ENCODE data around the gene TEPSIN. TPM values are rescaled to one million over a fixed set of nuclear protein-coding genes. Genes with fewer than 3 reads are reported as not detected.

The TEPSIN gene
- total RNA-seq, 1 experiment from 2014 or later: 38.8 TPM

DNA sequence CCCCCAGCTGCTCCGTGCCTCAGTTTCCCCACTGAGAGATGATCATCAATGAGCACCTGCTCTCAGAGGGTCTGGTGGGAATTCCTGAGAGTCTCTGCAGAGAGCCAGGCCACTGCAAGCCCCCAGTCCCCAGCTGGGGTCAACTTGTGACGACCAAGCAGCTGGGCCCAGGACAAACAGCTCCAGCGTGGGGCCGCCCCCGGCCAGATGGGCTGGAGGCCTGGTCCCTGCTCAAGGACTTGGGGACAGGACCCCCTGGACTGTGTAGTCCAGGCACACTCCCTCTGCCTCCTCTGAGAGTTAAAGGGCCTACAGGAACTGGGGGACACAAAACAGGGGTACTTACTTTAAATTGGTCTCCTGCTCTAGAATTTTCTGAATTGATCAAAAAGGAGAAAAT, 56.3 kb downstream of the TEPSIN start:
- Histone ChIP-seq H3K4me2 (ENCODE audit: insufficient read depth, insufficient read length, low read length) (no peak overlapping the region), H3K4ac (ENCODE audit: low read depth, low read length) (no peak overlapping the region), H3K56ac (ENCODE audit: insufficient read length, low read depth, low read length) (no peak overlapping the region), H3K18ac (ENCODE audit: insufficient read length, low read depth, low read length) (no peak overlapping the region), H3K79me1 (ENCODE audit: insufficient read depth, low read depth, low read length, poor library complexity, severe bottlenecking) (no peaks in the 10 kb centered on the region), H4K91ac (ENCODE audit: insufficient read length, low read depth, low read length) (no peak overlapping the region), H2AFZ (ENCODE audit: low read length) (no peak overlapping the region), H3K9me3 (ENCODE audit: control insufficient read depth, low read depth, low read length) (no peaks in the 10 kb centered on the region), H3K14ac (ENCODE audit: insufficient read depth, low read length) (no peak overlapping the region), H3K9ac (ENCODE audit: extremely low read depth, insufficient read length, low read length) (no peak overlapping the region), H2AK5ac (ENCODE audit: insufficient read length, low read length) (no peak overlapping the region), H3K79me2 (ENCODE audit: insufficient read depth, low read length) (no peaks in the 10 kb centered on the region), H3K27me3 (ENCODE audit: insufficient read depth, low read length) (no peaks in the 10 kb centered on the region), H3K27ac (ENCODE audit: insufficient read length, low read depth, low read length) (no peak overlapping the region), H2BK120ac (ENCODE audit: low read depth, low read length, poor library complexity, severe bottlenecking) (no peak overlapping the region), H4K5ac (ENCODE audit: insufficient read length, low read depth, low read length) (no peak overlapping the region), H2BK15ac (ENCODE audit: low read depth, low read length) (no peak overlapping the region), H3K23me2 (ENCODE audit: insufficient read length, low read depth, low read length, poor library complexity, severe bottlenecking) (no peaks in the 10 kb centered on the region), H3K4me1 (ENCODE audit: insufficient read depth, low read length) (no peaks in the 10 kb centered on the region), H4K20me1 (ENCODE audit: control insufficient read depth, insufficient read depth, insufficient read length) (no peaks in the 10 kb centered on the region), H2BK12ac (ENCODE audit: insufficient read length, low read depth, low read length) (no peak overlapping the region), H4K8ac (replicated peaks; ENCODE audit: insufficient read length, low read depth, low read length) (no peak overlapping the region), H3T11ph (ENCODE audit: low read length) (no peak overlapping the region), H2BK20ac (ENCODE audit: low read depth, low read length, poor library complexity, severe bottlenecking) (no peak overlapping the region), H2BK5ac (ENCODE audit: insufficient read length, low read length) (no peak overlapping the region), H3K23ac (ENCODE audit: insufficient read length, low read depth, low read length) (no peak overlapping the region)
- DNase-seq: no peak
- H3K27ac Mint-ChIP-seq: no peak overlapping the region
- TF ChIP-seq, protein P1, sequence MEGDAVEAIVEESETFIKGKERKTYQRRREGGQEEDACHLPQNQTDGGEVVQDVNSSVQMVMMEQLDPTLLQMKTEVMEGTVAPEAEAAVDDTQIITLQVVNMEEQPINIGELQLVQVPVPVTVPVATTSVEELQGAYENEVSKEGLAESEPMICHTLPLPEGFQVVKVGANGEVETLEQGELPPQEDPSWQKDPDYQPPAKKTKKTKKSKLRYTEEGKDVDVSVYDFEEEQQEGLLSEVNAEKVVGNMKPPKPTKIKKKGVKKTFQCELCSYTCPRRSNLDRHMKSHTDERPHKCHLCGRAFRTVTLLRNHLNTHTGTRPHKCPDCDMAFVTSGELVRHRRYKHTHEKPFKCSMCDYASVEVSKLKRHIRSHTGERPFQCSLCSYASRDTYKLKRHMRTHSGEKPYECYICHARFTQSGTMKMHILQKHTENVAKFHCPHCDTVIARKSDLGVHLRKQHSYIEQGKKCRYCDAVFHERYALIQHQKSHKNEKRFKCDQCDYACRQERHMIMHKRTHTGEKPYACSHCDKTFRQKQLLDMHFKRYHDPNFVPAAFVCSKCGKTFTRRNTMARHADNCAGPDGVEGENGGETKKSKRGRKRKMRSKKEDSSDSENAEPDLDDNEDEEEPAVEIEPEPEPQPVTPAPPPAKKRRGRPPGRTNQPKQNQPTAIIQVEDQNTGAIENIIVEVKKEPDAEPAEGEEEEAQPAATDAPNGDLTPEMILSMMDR (conservative IDR thresholded peaks at IDR 0.05): no peak
- H3K36me3 Mint-ChIP-seq (ENCODE audit: insufficient read depth in 1 of 3, low read depth in 3 of 3): no peaks in the 10 kb centered on the region
- peaks cover 2 to 4% of the 10 kb centered on the region in 2 experiments; a peak in 1 of 4 replicates for H3K4me1 Mint-ChIP-seq
- H3K9me3 Mint-ChIP-seq: no peaks in the 10 kb centered on the region
- no CpG with 5 or more reads among the region's 5 CpGs for whole genome bisulfite sequencing (ENCODE audit: extremely low coverage, insufficient read length, low lambda C conversion rate)
- H3K27me3 Mint-ChIP-seq (ENCODE audit: low read depth): no peaks in the 10 kb centered on the region; the same call in 1 of the 2 replicates
- no peak overlapping the region for H3K4me3 Mint-ChIP-seq
